MM.1S (cell line): ENCODE data around the gene CRADD.

Experiments used
- DNase-seq: peaks from one replicate; pipeline ENCODE4 v3.0.0-alpha.2; 2015
- H2AFZ ChIP-seq: fragments of 300-600 bp; sonication (generic); 2 replicates; pipeline ENCODE4 v1.6.0; 2016; ENCODE audit warnings: antibody characterized with exemption, low read length
- H3F3A ChIP-seq: fragments of 300-600 bp; sonication (generic); 2 replicates; pipeline ENCODE4 v1.6.1; 2016; ENCODE audit warnings: mild to moderate bottlenecking, antibody characterized with exemption, low read length, moderate library complexity, mixed read lengths; ENCODE audit not compliant: insufficient read depth
- H3K27ac ChIP-seq: fragments of 300-600 bp; sonication (generic); 2 replicates; pipeline ENCODE4 v1.5.1; 2016; ENCODE audit warnings: mild to moderate bottlenecking, low read length
- H3K27me3 ChIP-seq: fragments of 300-600 bp; sonication (generic); replicated peaks from 2 replicates; pipeline ENCODE4 v1.6.0; 2016; ENCODE audit warnings: low read length; ENCODE audit not compliant: insufficient read depth
- H3K36me3 ChIP-seq: fragments of 300-600 bp; sonication (generic); replicated peaks from 2 replicates; pipeline ENCODE4 v1.6.1; 2016; ENCODE audit warnings: mild to moderate bottlenecking, low read length, mixed read lengths; ENCODE audit not compliant: insufficient read depth
- H3K4me1 ChIP-seq: fragments of 300-600 bp; sonication (generic); 2 replicates; pipeline ENCODE4 v1.6.1; 2016; ENCODE audit warnings: low read length, mixed read lengths
- H3K4me2 ChIP-seq: fragments of 300-600 bp; sonication (generic); 2 replicates; pipeline ENCODE4 v1.6.0; 2016; ENCODE audit warnings: low read depth, low read length
- H3K4me3 ChIP-seq: fragments of 300-600 bp; sonication (generic); 2 replicates; pipeline ENCODE4 v1.5.1; 2016; ENCODE audit warnings: low read length, mixed read lengths
- H3K79me2 ChIP-seq: fragments of 300-600 bp; sonication (generic); 2 replicates; pipeline ENCODE4 v1.6.1; 2016; ENCODE audit warnings: mixed run types, low read length, mixed read lengths
- H3K9ac ChIP-seq: fragments of 300-600 bp; sonication (generic); 2 replicates; pipeline ENCODE4 v1.6.1; 2016; ENCODE audit warnings: low read length, mixed read lengths
- H3K9me2 ChIP-seq: fragments of 300-600 bp; sonication (generic); replicated peaks from 2 replicates; pipeline ENCODE4 v1.6.1; 2016; ENCODE audit warnings: mild to moderate bottlenecking, low read length, mixed read lengths; ENCODE audit not compliant: insufficient read depth
- H3K9me3 ChIP-seq: fragments of 300-600 bp; sonication (generic); replicated peaks from 2 replicates; pipeline ENCODE4 v1.6.1; 2016; ENCODE audit warnings: mild to moderate bottlenecking, low read length, mixed read lengths; ENCODE audit not compliant: insufficient read depth
- H4K20me1 ChIP-seq: fragments of 300-600 bp; sonication (generic); 2 replicates; pipeline ENCODE4 v1.6.1; 2016; ENCODE audit warnings: mild to moderate bottlenecking, low read length, moderate library complexity, mixed read lengths; ENCODE audit not compliant: insufficient read depth
- CTCF ChIP-seq: fragments of 300-600 bp; sonication (generic); IDR thresholded peaks from 2 replicates; pipeline ENCODE4 v1.5.1; 2016; ENCODE audit warnings: antibody characterized with exemption, low read length, mixed read lengths
- EZH2 ChIP-seq: fragments of 300-600 bp; sonication (generic); optimal IDR thresholded peaks from 2 replicates; pipeline ENCODE3; 2017; ENCODE audit warnings: low read depth, mild to moderate bottlenecking, antibody characterized with exemption, low read length, mixed read lengths
- EZH2phosphoT487 ChIP-seq: fragments of 300-600 bp; sonication (generic); IDR thresholded peaks from 2 replicates; pipeline ENCODE4 v1.6.1; 2018; ENCODE audit warnings: antibody characterized with exemption, low read length

Gene CRADD

GRCh38 chr12:93746572-93747168 is 69.5 kb downstream of the CRADD start:
- Histone ChIP-seq H3K9ac (no peak overlapping the region), H3K4me3 (no peak overlapping the region), H3F3A (0 out of 2 replicates have a peak, but pooled peaks cover 7% of the 10 kb centered on the region), H3K27me3 (no peaks in the 10 kb centered on the region), H3K9me3 (no peaks in the 10 kb centered on the region), H3K79me2 (no peaks in the 10 kb centered on the region), H3K4me2 (no peak overlapping the region), H3K4me1 (no peaks in the 10 kb centered on the region), H3K27ac (no peak overlapping the region), H3K9me2 (no peaks in the 10 kb centered on the region), H3K36me3 (no peaks in the 10 kb centered on the region), H2AFZ (no peak overlapping the region), H4K20me1 (no peaks in the 10 kb centered on the region)
- DNase-seq: no peak
- TF ChIP-seq CTCF (no peak), EZH2 (no peak), EZH2phosphoT487 (no peak)

- no peak overlapping the region for H3K9ac ChIP-seq
- TF ChIP-seq CTCF: no peak
- TF ChIP-seq EZH2: no peak
- TF ChIP-seq EZH2phosphoT487: no peak
- H3K9me2 ChIP-seq: no peaks in the 10 kb centered on the region
- no peaks in the 10 kb centered on the region for H3K79me2 ChIP-seq
- no peak for DNase-seq
- no peak overlapping the region for H3K4me2 ChIP-seq
- no peaks in the 10 kb centered on the region for H3K27me3 ChIP-seq
- no peak overlapping the region for H3K4me3 ChIP-seq
- H3F3A ChIP-seq: no peaks in the 10 kb centered on the region
- H4K20me1 ChIP-seq: no peaks in the 10 kb centered on the region
- H3K27ac ChIP-seq: no peak overlapping the region
- H3K4me1 ChIP-seq: no peaks in the 10 kb centered on the region
- H3K36me3 ChIP-seq: no peaks in the 10 kb centered on the region
- no peaks in the 10 kb centered on the region for H3K9me3 ChIP-seq
- no peak overlapping the region for H2AFZ ChIP-seq
These were observed 71.7 kb downstream of the CRADD start for GRCh38 chr12:93748672-93749383.

- no peaks in the 10 kb centered on the region for H3K36me3 ChIP-seq
- no peak for DNase-seq
- no peak overlapping the region for H3K4me3 ChIP-seq
- no peaks in the 10 kb centered on the region for H3F3A ChIP-seq
- no peak overlapping the region for H3K9ac ChIP-seq
- no peaks in the 10 kb centered on the region for H3K9me3 ChIP-seq
- H3K79me2 ChIP-seq: no peaks in the 10 kb centered on the region
- H3K4me1 ChIP-seq: no peaks in the 10 kb centered on the region
- no peaks in the 10 kb centered on the region for H3K9me2 ChIP-seq
- H3K27ac ChIP-seq: no peak overlapping the region
- no peak overlapping the region for H3K4me2 ChIP-seq
- no peaks in the 10 kb centered on the region for H4K20me1 ChIP-seq
- TF ChIP-seq EZH2phosphoT487 (no peak), CTCF (no peak), EZH2 (no peak)
- H2AFZ ChIP-seq: no peak overlapping the region
- no peaks in the 10 kb centered on the region for H3K27me3 ChIP-seq
These were observed 72.3 kb downstream of the CRADD start for GRCh38 chr12:93749515-93749914.
